Measurements from ENCODE around the gene ATP23.

Gene ATP23

DNA sequence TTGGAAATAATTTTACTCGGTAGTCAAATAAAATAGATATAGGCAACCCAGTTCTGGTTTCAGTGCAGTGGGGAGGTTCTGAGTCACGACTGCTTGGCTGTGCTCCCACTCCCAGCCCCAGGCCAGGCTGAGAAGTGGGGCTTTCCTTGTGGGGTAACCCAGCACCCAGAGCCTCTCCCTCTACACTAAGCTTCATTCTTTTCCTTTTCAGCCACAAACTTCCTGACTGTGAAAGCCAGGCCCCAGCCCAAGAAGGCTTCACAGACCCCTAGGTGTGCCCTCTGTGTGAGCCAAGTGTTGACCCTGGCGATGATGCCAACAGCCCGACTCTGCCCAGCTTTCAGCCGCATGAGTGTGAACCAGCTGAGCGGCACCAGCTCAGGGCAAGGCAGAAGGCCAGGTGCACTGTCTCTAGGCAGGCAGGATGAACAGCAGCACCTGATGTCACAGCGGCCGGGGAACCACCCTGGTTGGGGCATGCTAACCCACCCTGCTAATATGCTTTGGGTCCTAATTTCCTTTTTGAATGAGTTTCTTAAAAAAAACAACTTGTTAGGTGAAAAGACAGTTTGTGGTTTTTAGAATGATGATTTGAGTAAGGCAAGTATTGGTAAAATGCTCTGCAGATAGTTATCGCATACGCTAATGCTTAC is 42.2 kb upstream of the ATP23 start:
- H2AK5ac ChIP-seq (ENCODE audit: low read depth, low read length), result peak overlapping the region; percentile 70

GRCh38 chr12:57902478-57902969 is 38.8 kb upstream of the ATP23 start:
- Histone ChIP-seq H3K14ac (ENCODE audit: low read length) (no peak overlapping the region), H2AK5ac (ENCODE audit: low read depth, low read length) (no peak overlapping the region), H3K79me1 (ENCODE audit: low read depth, low read length) (no peaks in the 10 kb centered on the region), H3K4me1 (ENCODE audit: control insufficient read depth in 2 of 2, insufficient read depth in 1 of 2, low read depth in 1 of 2, low read length in 2 of 2) (peaks cover 2 to 20% of the 10 kb centered on the region in 2 donors), H2BK15ac (ENCODE audit: low read length) (no peak overlapping the region), H3K18ac (ENCODE audit: low read length) (peak overlapping the region; percentile 54), H4K91ac (ENCODE audit: low read depth, low read length, poor library complexity) (no peak overlapping the region), H2BK12ac (ENCODE audit: low read length) (no peak overlapping the region), H2AFZ (ENCODE audit: low read length) (peak overlapping the region; percentile 79), H3K9ac (ENCODE audit: low read depth, low read length, poor library complexity) (no peak overlapping the region), H3K4me3 (ENCODE audit: low read length in 2 of 2) (no peak overlapping the region), H3K9me3 (replicated peaks in 1 of 2; ENCODE audit: control insufficient read depth in 2 of 2, insufficient read depth in 1 of 2, low read depth in 1 of 2, low read length in 2 of 2) (peaks cover 0 to 2% of the 10 kb centered on the region in 2 donors), H3K4ac (ENCODE audit: low read length) (no peak overlapping the region), H2BK120ac (ENCODE audit: low read depth, low read length) (no peak overlapping the region), H3K4me2 (ENCODE audit: insufficient read depth, low read length, poor library complexity, severe bottlenecking) (no peak overlapping the region), H2BK5ac (ENCODE audit: low read length) (no peak overlapping the region), H3K27me3 (ENCODE audit: control insufficient read depth in 3 of 3, insufficient read depth in 3 of 3, low read depth in 1 of 3, low read length in 3 of 3) (peaks cover 0 to 12% (median 0%) of the 10 kb centered on the region in 3 experiments), H3K23ac (ENCODE audit: low read depth, low read length, poor library complexity) (no peak overlapping the region), H3K27ac (replicated peaks; ENCODE audit: low read length) (no peak overlapping the region), H3K36me3 (replicated peaks in 1 of 2; ENCODE audit: control insufficient read depth in 2 of 2, insufficient read depth in 2 of 2, low read length in 2 of 2) (no peaks in the 10 kb centered on the region), H4K8ac (ENCODE audit: low read depth, low read length) (no peak overlapping the region)
- DNase-seq (ENCODE audit: low spot score), result no peak
- no CpG with 5 or more reads among the region's 3 CpGs for WGBS, 2 donors (ENCODE audit: extremely low coverage in 2 of 2, insufficient read length in 2 of 2, insufficient replicate concordance in 1 of 2)

More for the DNA sequence above, 42.2 kb upstream of the ATP23 start:
- H3K14ac ChIP-seq (ENCODE audit: low read length), result no peak overlapping the region
- H2AFZ ChIP-seq (ENCODE audit: low read length), result no peak overlapping the region
- H3K36me3 ChIP-seq (replicated peaks in 1 of 2; ENCODE audit: control insufficient read depth in 2 of 2, insufficient read depth in 2 of 2, low read length in 2 of 2), result no peaks in the 10 kb centered on the region
- H3K18ac ChIP-seq (ENCODE audit: low read length), result peak overlapping the region; percentile 67
- peak overlapping the region; percentile 33 for H2BK15ac ChIP-seq (ENCODE audit: low read length)
- no peak overlapping the region for H3K27ac ChIP-seq (replicated peaks; ENCODE audit: low read length)
- H2BK120ac ChIP-seq (ENCODE audit: low read depth, low read length), result no peak overlapping the region
- H3K4me2 ChIP-seq (ENCODE audit: insufficient read depth, low read length, poor library complexity, severe bottlenecking), result no peak overlapping the region
- H2BK5ac ChIP-seq (ENCODE audit: low read length), result peak overlapping the region; percentile 26
- peaks cover 17 to 49% of the 10 kb centered on the region in 2 donors for H3K4me1 ChIP-seq (ENCODE audit: control insufficient read depth in 2 of 2, insufficient read depth in 1 of 2, low read depth in 1 of 2, low read length in 2 of 2)
- peaks cover 0 to 2% of the 10 kb centered on the region in 2 donors for H3K9me3 ChIP-seq (replicated peaks in 1 of 2; ENCODE audit: control insufficient read depth in 2 of 2, insufficient read depth in 1 of 2, low read depth in 1 of 2, low read length in 2 of 2)
- no peak overlapping the region for H3K9ac ChIP-seq (ENCODE audit: low read depth, low read length, poor library complexity)
- peak overlapping the region; percentile 53 for H2BK12ac ChIP-seq (ENCODE audit: low read length)
- H3K4ac ChIP-seq (ENCODE audit: low read length), result no peak overlapping the region
- no CpG with 5 or more reads among the region's 10 CpGs for WGBS, 2 donors (ENCODE audit: extremely low coverage in 2 of 2, insufficient read length in 2 of 2, insufficient replicate concordance in 1 of 2)
- H3K27me3 ChIP-seq (ENCODE audit: control insufficient read depth in 3 of 3, insufficient read depth in 3 of 3, low read depth in 1 of 3, low read length in 3 of 3), result no peaks in the 10 kb centered on the region
- H3K79me1 ChIP-seq (ENCODE audit: low read depth, low read length), result no peaks in the 10 kb centered on the region
- no peak overlapping the region for H3K4me3 ChIP-seq (ENCODE audit: low read length in 2 of 2)
- no peak overlapping the region for H3K23ac ChIP-seq (ENCODE audit: low read depth, low read length, poor library complexity)
- no peak overlapping the region for H4K8ac ChIP-seq (ENCODE audit: low read depth, low read length)
- no peak for DNase-seq (ENCODE audit: low spot score)
- H4K91ac ChIP-seq (ENCODE audit: low read depth, low read length, poor library complexity), result no peak overlapping the region

DNA sequence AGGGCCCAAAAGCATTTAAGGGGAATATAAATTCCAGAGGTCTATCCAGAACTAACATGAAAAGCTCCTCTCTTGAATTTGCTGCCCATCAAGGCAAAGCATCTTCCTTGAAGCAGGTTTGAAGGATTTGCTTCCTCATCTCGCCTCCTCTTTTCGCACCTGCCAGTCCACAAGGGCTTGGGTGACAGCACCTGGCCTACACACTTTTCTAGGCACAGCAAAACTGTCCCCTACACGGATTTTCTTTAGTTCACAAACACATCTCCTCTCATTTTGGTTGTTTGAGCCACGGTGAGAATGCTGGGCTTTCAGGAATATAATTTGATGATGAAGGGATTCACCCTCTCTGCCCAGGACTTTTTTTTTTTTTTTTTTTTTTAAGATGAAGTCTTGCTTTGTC is 36.9 kb upstream of the ATP23 start:
- H3K9ac ChIP-seq (ENCODE audit: low read depth, low read length, poor library complexity), result no peak overlapping the region
- H3K79me1 ChIP-seq (ENCODE audit: low read depth, low read length), result no peaks in the 10 kb centered on the region
- H3K36me3 ChIP-seq (replicated peaks in 1 of 2; ENCODE audit: control insufficient read depth in 2 of 2, insufficient read depth in 2 of 2, low read length in 2 of 2), result no peaks in the 10 kb centered on the region
- no peak overlapping the region for H2BK15ac ChIP-seq (ENCODE audit: low read length)
- H2BK120ac ChIP-seq (ENCODE audit: low read depth, low read length), result no peak overlapping the region
- H2BK12ac ChIP-seq (ENCODE audit: low read length), result no peak overlapping the region
- no peak overlapping the region for H3K4me3 ChIP-seq (ENCODE audit: low read length in 2 of 2)
- peaks cover 0 to 27% (median 0%) of the 10 kb centered on the region in 3 experiments for H3K27me3 ChIP-seq (ENCODE audit: control insufficient read depth in 3 of 3, insufficient read depth in 3 of 3, low read depth in 1 of 3, low read length in 3 of 3)
- no peak overlapping the region for H3K27ac ChIP-seq (replicated peaks; ENCODE audit: low read length)
- peaks cover 5 to 8% of the 10 kb centered on the region in 2 donors for H3K4me1 ChIP-seq (ENCODE audit: control insufficient read depth in 2 of 2, insufficient read depth in 1 of 2, low read depth in 1 of 2, low read length in 2 of 2)
- no peak overlapping the region for H3K23ac ChIP-seq (ENCODE audit: low read depth, low read length, poor library complexity)
- no peak overlapping the region for H4K91ac ChIP-seq (ENCODE audit: low read depth, low read length, poor library complexity)
- no peak overlapping the region for H3K4me2 ChIP-seq (ENCODE audit: insufficient read depth, low read length, poor library complexity, severe bottlenecking)
- H3K4ac ChIP-seq (ENCODE audit: low read length), result no peak overlapping the region
- peaks cover 0 to 2% of the 10 kb centered on the region in 2 donors for H3K9me3 ChIP-seq (replicated peaks in 1 of 2; ENCODE audit: control insufficient read depth in 2 of 2, insufficient read depth in 1 of 2, low read depth in 1 of 2, low read length in 2 of 2)
- no CpG with 5 or more reads among the region's 4 CpGs for WGBS, 2 donors (ENCODE audit: extremely low coverage in 2 of 2, insufficient read length in 2 of 2, insufficient replicate concordance in 1 of 2)
- no peak overlapping the region for H2AK5ac ChIP-seq (ENCODE audit: low read depth, low read length)
- no peak overlapping the region for H2BK5ac ChIP-seq (ENCODE audit: low read length)
- H2AFZ ChIP-seq (ENCODE audit: low read length), result no peak overlapping the region
- no peak for DNase-seq (ENCODE audit: low spot score)
- H3K18ac ChIP-seq (ENCODE audit: low read length), result no peak overlapping the region
- no peak overlapping the region for H3K14ac ChIP-seq (ENCODE audit: low read length)
- no peak overlapping the region for H4K8ac ChIP-seq (ENCODE audit: low read depth, low read length)

- Histone ChIP-seq H3K4me1 (ENCODE audit: control insufficient read depth in 2 of 2, insufficient read depth in 1 of 2, low read depth in 1 of 2, low read length in 2 of 2) (peaks cover 5 to 8% of the 10 kb centered on the region in 2 donors), H4K8ac (ENCODE audit: low read depth, low read length) (no peak overlapping the region), H4K91ac (ENCODE audit: low read depth, low read length, poor library complexity) (no peak overlapping the region), H2BK5ac (ENCODE audit: low read length) (no peak overlapping the region), H3K36me3 (replicated peaks in 1 of 2; ENCODE audit: control insufficient read depth in 2 of 2, insufficient read depth in 2 of 2, low read length in 2 of 2) (no peaks in the 10 kb centered on the region), H3K9ac (ENCODE audit: low read depth, low read length, poor library complexity) (no peak overlapping the region), H3K27ac (replicated peaks; ENCODE audit: low read length) (no peak overlapping the region), H2BK120ac (ENCODE audit: low read depth, low read length) (no peak overlapping the region), H3K23ac (ENCODE audit: low read depth, low read length, poor library complexity) (no peak overlapping the region), H2AK5ac (ENCODE audit: low read depth, low read length) (no peak overlapping the region), H3K79me1 (ENCODE audit: low read depth, low read length) (no peaks in the 10 kb centered on the region), H3K18ac (ENCODE audit: low read length) (no peak overlapping the region), H3K4ac (ENCODE audit: low read length) (no peak overlapping the region), H3K4me3 (ENCODE audit: low read length in 2 of 2) (no peak overlapping the region), H2BK15ac (ENCODE audit: low read length) (no peak overlapping the region), H3K4me2 (ENCODE audit: insufficient read depth, low read length, poor library complexity, severe bottlenecking) (no peak overlapping the region), H2AFZ (ENCODE audit: low read length) (peak overlapping the region; percentile 78), H3K9me3 (replicated peaks in 1 of 2; ENCODE audit: control insufficient read depth in 2 of 2, insufficient read depth in 1 of 2, low read depth in 1 of 2, low read length in 2 of 2) (peaks cover 0 to 2% of the 10 kb centered on the region in 2 donors), H3K27me3 (ENCODE audit: control insufficient read depth in 3 of 3, insufficient read depth in 3 of 3, low read depth in 1 of 3, low read length in 3 of 3) (peaks cover 0 to 32% (median 0%) of the 10 kb centered on the region in 3 experiments), H2BK12ac (ENCODE audit: low read length) (no peak overlapping the region), H3K14ac (ENCODE audit: low read length) (no peak overlapping the region)
- peak; percentile 83 for DNase-seq (ENCODE audit: low spot score)
- WGBS, 2 donors (ENCODE audit: extremely low coverage in 2 of 2, insufficient read length in 2 of 2, insufficient replicate concordance in 1 of 2), result no CpG with 5 or more reads among the region's 26 CpGs
Measured at GRCh38 chr12:57904848-57905811, 36.2 kb upstream of the ATP23 start.
